ENCODE measurements around the gene DNER.

The DNER gene

DNA sequence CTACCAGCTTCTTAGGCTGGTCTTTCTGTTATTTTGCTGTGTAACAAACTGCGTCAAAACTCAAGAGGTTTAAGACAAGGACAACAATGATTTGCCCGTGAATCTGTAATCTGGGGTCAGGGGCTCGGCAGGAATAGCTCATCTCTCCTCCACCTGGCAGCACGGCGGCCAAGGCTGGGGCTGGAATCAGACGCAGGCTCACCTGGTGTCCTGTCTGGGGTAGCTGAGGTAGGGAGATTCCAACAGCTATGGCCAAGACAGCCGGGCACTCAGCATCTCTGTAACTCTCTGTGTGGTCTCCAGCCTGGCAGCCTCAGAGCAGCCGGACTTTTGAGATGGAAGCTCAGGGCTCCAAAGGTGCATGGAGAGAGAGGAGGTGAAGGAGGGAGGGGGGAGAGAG lies 42.3 kb downstream of the DNER start:
- DNase-seq (ENCODE audit: low read depth in 2 of 2), result no peak

GRCh38 chr2:229669841-229670240 lies 44.5 kb downstream of the DNER start:
- no peak for DNase-seq (ENCODE audit: low read depth in 2 of 2)

DNA sequence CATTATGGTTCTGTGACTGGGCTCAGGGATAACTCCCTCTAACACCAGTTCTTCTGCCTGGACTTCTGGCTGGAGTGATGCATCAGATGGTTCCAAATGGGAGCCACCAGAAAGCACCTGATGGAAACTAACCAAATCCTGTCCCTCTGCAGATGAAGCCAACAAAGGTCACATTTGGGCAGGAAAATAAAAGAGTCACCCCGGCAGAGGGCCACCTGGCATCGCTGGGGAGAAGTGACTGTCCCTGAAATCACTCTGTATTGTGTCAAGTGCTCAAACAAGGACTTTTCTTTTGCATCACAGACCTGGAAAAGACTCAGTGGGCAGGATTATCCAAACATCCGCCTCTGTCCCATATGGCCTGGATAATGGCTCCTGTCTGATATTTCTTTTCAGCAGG lies 47.5 kb downstream of the DNER start:
- no peak for DNase-seq (ENCODE audit: low read depth in 2 of 2)

DNA sequence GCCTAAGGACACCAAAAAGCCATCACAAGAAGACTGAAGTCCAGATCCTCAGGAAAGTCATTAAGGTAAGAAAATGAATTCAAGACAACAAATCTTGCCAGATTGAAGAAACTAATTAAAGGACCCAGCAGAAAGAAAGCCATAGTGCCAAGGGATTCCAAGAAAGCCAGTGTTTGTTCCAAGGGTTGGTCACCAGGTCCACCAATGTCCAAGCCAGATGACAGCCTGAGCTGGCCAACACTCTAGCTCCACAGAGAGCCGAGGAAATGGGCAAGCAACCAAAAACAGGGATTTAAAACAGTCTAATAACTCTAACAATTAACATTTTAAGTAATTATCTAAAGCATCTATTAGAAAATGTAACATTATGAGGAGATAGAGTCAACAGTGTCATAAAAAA lies 49.2 kb downstream of the DNER start:
- DNase-seq (ENCODE audit: low read depth in 2 of 2), result no peak

DNA sequence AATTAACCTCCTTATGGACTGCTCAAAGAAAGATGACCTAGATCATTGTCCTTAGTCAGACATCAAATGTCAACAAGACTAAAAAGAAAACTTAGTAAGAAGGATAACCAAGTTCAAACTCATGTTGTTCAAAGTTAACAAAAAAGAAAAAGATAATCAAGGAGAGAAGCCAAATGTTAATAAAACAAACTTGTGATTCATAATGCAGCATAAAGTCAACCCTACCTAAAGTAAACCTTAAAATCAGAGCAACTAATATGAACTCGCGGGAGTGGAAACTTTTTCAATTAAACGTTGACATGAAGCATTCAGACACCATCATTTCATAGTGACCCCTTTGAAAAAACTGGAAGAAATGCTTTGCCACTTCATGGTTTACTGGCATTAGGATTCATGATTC lies 52.9 kb downstream of the DNER start:
- DNase-seq (ENCODE audit: low read depth in 2 of 2), result no peak

DNA sequence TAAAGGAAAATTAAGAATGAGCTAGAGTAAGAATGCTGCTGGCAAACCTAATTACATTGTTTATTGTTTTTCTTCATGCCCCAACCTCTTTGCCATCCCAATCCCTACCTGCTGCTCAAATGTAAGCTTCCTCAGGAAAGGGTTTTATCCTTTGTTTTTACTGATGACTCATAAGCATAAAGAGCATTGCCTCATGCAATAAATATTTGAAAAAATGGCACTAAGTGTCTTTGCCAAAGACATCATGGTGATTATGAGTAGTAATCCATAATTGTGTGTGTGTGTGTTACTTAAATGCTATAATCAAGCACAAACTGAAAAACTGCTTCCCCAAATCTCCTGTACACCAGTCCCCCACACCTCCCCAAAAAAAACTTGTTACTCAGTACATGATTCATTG lies 53.4 kb downstream of the DNER start:
- DNase-seq (ENCODE audit: low read depth in 2 of 2), result no peak

DNA sequence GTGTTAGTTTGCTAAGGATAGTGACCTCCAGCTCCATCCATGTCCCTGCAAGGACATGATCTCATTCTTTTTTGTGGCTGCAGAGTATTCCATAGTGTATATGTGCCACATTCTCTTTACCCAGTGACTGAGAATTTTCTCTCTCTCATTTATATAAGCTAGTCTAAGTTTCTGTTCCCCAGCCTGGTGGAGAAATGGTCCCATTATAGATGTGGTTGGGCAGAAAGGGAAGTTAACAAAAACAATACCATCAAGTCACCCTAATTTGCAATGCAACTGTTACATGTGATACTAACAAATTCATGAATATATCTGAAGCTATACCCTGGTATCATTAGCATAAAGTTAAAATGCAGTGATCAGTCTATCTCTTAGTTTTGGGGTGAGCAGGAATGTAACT lies 54.0 kb downstream of the DNER start:
- DNase-seq (ENCODE audit: low read depth in 2 of 2), result no peak

DNA sequence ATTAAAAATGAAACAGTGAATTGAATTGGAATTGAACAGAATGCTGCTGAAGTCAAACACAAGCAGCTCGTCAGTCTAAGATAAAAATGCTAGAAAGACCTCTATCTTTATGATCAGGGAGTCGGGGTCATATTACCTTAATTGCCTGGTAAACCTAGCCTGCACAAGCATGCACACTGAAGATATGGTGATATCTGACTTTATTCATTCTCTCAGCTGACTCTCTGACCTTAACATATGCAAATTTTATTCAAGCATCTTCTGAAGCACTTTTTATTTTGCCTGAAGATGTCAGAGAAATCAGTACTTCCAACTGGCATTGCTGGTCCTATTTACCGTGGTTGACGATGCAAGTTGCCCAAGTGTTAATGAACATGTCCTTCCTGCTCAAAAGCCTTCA lies 56.4 kb downstream of the DNER start:
- no peak for DNase-seq (ENCODE audit: low read depth in 2 of 2)

DNA sequence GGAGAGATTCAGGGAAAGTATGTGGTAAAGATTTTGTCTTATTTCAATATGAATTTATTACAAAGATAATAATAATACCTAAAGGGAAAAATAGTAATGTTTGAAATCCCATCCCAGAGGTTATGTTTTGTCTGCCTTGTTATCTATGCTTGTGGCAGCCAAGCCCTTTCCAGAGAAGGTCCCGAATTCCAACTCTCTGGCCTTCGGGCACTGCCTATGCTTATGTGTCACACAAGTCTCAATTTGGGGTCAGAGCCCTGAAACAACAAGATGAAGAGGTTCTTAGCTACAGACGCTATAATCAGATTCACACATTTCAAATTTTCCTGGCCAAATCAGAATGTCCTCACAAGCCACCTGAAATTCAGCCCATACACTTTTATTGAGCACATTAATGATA lies 59.9 kb downstream of the DNER start:
- DNase-seq (ENCODE audit: low read depth in 2 of 2), result no peak

- no peak for DNase-seq (ENCODE audit: low read depth in 2 of 2)
These were observed 60.8 kb downstream of the DNER start for GRCh38 chr2:229653531-229653930.

- DNase-seq (ENCODE audit: low read depth in 2 of 2), result no peak
These were observed 61.6 kb downstream of the DNER start for GRCh38 chr2:229652796-229653195.

GRCh38 chr2:229650901-229651300 lies 63.5 kb downstream of the DNER start:
- DNase-seq (ENCODE audit: low read depth in 2 of 2), result no peak

- no peak for DNase-seq (ENCODE audit: low read depth in 2 of 2)
These were observed 64.3 kb downstream of the DNER start for GRCh38 chr2:229650059-229650458.

GRCh38 chr2:229646186-229646723 lies 68.1 kb downstream of the DNER start:
- no peak for DNase-seq (ENCODE audit: low read depth in 2 of 2)

DNA sequence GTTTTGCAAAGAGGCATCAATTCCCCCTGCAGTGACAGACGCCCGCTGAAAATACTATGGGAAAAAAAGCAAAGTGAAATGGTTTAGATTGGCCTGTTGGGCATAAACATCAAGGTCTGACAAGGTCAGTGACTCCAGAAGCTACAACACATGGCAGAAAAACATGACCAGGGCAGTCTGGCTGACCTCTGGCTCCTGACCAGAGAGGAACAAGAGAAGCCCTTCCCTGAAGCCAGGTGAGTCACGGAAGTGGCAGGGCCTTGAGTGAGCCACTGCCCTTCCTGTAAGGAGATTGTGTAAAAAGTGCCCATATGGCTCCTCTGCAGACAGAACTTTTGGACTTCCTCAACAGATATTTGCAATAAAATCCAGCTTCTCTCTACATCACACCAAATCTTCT lies 72.0 kb downstream of the DNER start:
- no peak for DNase-seq (ENCODE audit: low read depth in 2 of 2)

DNA sequence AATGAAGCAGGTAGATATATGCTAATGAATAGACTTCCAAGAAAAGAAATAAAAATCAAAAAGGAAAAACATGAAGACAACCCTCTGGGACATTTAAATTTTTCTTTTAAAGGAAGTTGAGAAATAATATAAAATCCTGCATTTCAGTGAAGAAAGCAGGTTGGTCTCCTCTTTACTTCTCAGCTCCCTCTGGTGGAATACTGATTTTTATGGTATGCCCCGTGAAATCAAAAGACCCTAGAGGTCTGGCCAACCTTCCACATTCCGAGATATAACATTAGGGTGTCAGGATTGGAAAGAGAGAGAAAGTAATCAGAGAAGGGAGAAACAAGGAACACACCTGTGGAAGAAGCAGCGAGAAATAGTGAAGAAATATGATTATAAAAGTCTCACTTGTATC lies 72.7 kb downstream of the DNER start:
- no peak for DNase-seq (ENCODE audit: low read depth in 2 of 2)

- no peak for DNase-seq (ENCODE audit: low read depth in 2 of 2)
These were observed 73.7 kb downstream of the DNER start for GRCh38 chr2:229640636-229641035.

DNA sequence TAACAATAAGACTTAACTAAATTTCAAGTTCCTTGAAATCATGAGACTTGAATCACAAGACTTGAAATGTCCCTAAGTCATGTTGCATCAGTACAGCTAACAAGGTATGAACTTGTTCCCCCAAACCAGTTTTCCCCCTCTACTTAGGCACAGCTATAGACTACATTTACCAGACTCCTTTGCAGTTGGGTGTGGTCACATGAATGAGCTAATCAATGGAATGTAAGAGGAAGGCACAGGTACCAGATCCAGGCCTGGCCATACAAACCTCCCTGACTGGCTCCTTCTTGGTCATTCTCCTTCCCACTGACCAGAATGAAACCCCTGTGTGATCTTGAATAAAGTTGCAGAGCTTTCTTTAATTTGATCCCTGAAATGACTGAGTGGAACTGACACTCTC lies 77.8 kb downstream of the DNER start:
- DNase-seq (ENCODE audit: low read depth in 2 of 2), result no peak

- DNase-seq (ENCODE audit: low read depth in 2 of 2), result no peak
These were observed 79.0 kb downstream of the DNER start for GRCh38 chr2:229635371-229635680.

DNA sequence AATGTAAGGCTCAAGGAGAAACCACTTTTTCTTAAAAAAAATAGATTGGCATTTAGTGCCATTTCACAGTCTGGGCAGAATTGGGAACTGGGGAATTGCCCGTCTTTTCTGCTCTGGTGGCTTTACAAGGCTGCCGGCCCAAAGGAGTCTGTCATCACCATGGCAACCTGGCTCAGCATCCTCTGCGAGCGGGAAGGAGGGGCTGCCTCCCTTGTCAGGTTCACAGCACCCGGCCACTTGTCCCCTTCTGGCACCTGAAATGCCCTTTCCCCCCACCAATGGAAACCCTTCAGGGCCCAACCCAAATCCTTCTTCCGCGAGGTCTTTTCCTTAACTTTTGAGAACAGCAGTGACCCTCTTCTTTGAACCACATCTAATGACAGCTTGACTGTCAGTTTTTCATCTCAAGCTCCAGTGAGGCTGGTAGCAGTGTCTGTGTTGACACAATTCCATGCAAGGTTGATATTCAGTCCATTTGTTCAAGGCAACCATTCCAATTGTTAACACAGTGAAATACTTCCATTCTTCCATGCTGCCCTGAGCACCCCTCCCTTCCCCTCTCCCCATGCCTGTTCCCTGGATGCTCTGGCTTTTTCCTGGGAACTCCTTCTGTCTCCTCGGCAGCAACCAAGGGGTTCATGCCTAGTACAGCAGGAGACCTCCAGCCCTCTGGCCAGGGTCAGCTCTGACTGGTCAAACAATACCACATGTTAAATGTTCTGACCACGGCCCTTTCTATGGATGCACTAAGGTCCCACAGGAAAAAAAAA lies 79.6 kb downstream of the DNER start:
- DNase-seq (ENCODE audit: low read depth in 2 of 2), result no peak

DNA sequence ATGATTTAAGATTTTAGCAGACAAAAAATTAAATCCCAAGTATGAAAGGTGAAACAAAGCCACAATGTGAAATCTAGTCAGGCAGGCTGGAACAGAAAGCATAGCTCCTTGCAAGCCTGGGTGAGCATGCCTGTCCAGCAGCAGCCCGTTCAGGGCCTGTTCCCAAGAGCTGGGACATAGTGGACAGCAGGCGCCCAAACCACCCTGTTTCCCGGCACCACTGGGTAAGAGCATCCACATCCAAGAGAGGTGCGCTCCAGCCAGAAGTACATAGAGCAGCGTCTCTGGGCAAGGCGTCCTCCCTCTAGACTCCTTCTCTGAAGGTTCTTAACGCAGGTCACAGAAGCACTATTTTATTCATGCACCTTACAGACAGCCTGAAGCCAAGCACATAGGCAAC lies 80.8 kb downstream of the DNER start:
- no peak for DNase-seq (ENCODE audit: low read depth in 2 of 2)

- DNase-seq (ENCODE audit: low read depth in 2 of 2), result no peak
These were observed 85.3 kb downstream of the DNER start for GRCh38 chr2:229629039-229629438.

- DNase-seq (ENCODE audit: low read depth in 2 of 2), result no peak
These were observed 86.6 kb downstream of the DNER start for GRCh38 chr2:229627728-229628127.
